NCI-H187 (cell line): Measurements from ENCODE around the gene NIPSNAP3A.
A peak's percentile ranks its signal among the peaks of the same experiment; 100 is the strongest.
"Not testable (repeated sequence)": the region's sequence is repeated elsewhere in the genome, so short reads cannot be mapped to it uniquely, and the experiment has no call there.

Experiments
- DNase-seq, 2 experiments: peaks; one replicate each; lab custom pipeline; 2025; lab: John Stamatoyannopoulos, UW

Gene NIPSNAP3A

GRCh38 chr9:104747565-104748358 is at the start of gene NIPSNAP3A:
Gene NIPSNAP3A, plus strand, starts transcription at chr9:104747683. Its CDS starts 110 bp downstream, at chr9:104747793.
- peak; percentile 69 to 79 for DNase-seq

DNA sequence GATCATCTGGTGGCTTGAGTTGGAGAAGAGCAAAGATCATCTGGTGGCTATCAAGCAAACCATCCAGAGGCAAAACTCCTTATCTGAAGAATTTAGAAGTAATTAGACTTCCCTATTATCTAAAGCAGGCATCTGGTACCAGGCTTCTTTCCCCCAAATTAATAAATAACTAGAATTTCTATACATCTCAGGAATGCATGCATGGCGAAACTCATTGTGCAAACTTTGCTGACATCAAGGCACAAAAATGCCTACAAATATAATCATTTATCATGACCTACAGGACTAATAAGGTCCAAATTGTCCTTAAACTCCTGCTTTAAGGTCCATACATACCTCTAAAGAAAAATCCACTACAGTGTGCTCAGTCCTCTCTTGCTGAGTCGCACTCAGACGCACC is 47.2 kb upstream of the NIPSNAP3A start:
- DNase-seq = no peak

DNA sequence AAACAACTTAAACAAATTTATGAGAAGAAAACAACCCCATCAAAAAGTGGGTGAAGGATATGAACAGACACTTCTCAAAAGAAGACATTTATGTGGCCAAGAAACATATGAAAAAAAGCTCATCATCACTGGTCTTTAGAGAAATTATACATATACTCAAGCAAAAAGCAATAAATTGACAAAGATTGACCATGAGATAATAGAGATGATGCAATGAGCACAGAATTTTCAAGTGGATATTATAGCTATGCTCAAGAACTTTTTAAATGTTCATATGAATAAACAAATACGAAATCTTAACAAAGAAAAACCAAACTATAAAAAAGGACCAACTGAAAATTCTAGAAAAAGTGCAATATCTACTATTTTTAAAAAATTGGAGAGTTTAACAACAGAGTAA is 38.7 kb upstream of the NIPSNAP3A start:
- not testable (repeated sequence) for DNase-seq

DNA sequence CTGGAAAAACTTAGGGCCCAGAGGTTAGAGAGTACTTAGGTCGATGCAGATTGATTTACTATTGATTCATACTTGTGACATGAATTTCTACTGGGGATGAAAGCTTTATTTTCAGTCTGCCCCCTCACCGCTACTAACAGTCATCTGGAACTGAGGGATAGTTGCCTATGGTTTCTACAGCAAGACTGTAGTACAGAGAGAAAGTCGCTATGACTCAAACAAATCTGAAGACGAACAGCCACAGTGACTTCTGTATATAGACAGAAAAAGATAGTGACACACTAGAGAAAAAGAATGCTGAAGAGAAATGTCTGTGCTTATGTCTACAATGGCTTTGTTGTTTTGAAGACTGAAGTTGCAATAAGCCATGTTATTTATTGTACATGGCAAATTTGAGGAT is 35.9 kb upstream of the NIPSNAP3A start:
- DNase-seq = no peak

DNA sequence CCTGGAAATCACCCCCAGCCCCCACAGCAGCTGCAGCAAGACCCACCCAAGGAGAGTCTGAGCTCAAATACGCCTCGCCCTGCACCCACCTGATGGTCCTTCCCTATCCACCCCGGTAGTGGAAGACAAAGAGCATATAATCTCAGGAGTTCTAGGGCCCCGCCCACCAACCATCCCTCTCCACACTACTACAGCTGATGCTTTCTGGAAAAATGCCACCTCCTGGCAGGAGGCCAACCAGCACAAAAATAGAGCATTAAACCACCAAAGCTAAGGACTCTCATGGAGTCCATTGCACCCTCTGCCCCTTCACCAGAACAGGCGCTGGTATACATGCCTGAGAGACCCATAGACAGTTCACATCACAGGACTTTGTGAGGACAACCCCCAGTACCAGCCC is 22.5 kb upstream of the NIPSNAP3A start:
- DNase-seq = no peak

DNA sequence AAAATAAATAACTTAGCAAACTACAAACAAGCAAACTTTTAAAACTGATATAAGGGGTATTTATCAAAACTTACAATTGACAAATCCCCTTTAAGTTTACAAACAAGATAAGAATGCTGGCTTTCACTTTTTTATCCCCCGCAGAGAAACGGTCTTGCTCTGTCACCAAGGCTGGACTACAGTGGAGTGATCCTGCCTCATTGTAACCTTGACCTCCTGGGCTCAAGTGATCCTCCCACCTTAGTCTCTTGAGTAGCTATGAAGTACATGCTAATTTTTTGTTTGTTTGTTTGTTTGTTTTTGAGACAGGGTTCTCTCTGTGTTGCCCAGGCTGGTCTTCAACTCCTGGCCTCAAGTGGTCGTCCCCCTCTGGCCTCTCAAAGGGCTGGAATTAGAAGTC is 9.0 kb upstream of the NIPSNAP3A start:
- no peak for DNase-seq

- DNase-seq = no peak
Measured at GRCh38 chr9:104740621-104741020, 6.9 kb upstream of the NIPSNAP3A start.

DNA sequence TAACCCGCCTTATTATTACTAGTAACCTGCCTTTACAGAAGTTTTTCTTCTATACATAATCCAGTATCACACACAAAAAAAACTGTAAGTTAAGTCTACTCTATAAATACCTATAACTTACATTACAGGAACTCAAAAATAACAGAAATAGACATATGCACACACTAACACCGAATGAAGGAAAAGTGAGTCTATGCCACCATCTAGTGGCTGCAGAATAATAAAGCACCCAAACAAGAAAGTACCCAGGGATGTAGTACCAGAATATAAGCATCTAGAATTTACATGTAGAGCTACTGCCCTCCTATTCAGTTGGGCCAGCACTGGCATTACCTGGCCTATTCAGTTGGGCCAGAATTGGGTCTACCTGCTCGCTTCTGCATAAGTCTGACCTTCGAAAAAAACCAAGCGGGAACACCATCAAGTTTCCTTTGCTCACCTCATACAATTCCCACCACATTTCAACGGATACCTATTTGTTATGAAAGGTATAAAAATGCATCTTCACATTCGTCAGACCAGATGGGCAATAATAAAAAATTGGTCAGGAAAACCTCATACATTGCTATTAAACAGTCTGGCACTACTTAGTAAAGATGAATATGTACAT is 4.0 kb upstream of the NIPSNAP3A start:
- no peak for DNase-seq

GRCh38 chr9:104745852-104746251 is 1.6 kb upstream of the NIPSNAP3A start:
- no peak for DNase-seq

GRCh38 chr9:104746285-104746684 is 1.2 kb upstream of the NIPSNAP3A start:
- DNase-seq = no peak

DNA sequence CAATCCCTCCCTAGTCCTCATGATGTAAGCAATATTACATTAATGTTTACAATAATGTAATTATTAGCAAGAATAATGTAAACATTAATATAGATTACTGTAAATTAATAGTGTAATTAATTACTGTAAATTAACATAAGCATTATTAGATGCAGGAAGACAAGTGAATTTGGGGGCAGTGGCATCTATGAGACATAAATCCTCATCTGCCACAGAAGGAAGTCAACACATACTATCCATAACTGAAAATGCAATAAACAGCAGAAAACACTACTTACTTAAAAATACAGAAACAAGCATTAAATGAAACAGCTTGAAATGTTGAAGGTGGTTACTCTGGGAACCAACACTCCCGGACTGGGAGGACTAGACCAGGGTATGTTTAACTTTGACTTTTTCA is 685 bp upstream of the NIPSNAP3A start:
- DNase-seq = no peak

DNA sequence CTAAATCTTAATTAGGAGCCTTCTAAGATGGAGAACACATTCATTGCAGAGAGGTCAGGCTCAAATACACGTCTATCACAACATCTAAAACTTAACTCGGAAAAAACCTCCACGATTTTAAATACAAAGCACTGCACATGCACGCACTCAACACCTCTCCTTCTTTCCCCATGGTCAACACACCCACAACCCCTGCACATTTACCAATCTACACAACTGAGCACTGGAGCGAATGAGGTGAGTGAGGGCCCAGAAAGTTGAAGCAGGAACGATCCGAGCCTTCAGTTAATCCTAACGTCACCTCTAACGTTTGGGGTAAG is 278 bp upstream of the NIPSNAP3A start:
- DNase-seq = no peak

DNA sequence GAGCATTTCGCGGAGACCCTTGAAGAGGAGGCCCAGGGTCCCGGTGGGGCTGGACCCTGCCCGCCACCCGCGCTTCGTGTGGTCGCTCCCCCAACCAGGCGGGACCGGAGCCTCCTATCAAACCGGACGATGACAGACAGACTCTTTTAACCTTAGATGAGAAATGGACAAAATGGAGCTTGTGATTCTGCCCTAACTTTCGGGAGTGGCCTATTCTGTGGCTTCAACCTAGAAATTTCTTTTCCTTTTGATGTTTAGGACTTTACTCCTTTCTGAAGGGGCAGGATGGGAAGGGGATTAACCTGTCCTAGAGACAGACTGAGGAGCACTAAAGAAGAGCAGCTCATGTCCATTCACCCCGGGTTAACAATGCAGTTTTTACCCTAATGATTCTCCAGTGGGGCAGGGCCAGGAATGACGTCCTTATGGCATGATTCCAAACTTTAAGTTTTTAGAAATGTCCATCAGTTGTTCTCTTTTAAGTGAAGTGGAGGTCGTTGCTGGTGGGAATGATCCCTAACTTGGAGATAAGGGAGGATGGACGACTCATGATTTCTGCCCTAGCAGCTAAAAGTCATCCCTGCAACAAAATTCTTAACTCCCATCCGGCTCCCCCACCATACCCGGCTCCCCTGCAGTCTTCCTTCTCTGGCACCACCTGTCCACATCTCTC is 1.0 kb downstream of the NIPSNAP3A start:
- no peak for DNase-seq

GRCh38 chr9:104750185-104750767 is 2.8 kb downstream of the NIPSNAP3A start:
- no peak for DNase-seq

- DNase-seq = peak in 1 of 2 experiments; percentile 34
Measured at GRCh38 chr9:104758974-104759373, 11.5 kb downstream of the NIPSNAP3A start.

DNA sequence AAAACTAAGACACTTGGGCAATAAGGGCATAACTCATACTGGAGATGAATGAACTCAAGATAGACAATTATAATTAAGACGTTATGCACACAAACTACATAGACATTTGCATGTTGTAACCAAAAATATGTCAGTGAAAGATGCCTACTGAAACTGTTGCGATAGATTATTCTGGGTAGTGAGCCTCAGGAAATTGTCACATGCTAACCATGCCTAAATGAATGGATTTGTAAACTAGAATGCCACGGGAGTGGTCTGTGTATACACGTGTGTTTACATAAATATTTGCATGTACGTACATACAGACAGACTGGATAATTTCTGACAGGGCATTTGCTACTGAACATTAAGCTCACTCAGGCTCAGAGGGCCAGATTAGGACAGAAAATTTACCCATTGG is 17.7 kb downstream of the NIPSNAP3A start:
- no peak for DNase-seq

DNA sequence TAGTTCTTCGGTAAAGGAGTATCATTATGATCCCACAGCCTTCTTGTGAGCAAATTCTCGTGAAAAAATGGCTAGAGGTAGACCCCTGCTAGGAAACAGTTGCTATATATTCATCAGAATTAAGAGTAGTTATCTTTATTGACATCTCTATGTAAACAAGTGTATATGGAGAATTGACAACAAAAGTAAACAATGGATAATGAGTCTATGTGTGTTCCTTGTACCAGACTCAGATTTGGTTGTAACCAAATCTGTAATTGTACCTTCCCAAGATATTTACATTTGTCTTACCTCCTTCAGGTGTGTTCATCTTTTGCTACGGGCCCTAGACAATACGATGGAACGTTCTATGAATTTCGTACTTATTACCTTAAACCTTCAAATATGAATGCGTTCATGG is 18.5 kb downstream of the NIPSNAP3A start:
- no peak for DNase-seq

- no peak for DNase-seq
Measured at GRCh38 chr9:104767507-104767906, 20.0 kb downstream of the NIPSNAP3A start.

DNA sequence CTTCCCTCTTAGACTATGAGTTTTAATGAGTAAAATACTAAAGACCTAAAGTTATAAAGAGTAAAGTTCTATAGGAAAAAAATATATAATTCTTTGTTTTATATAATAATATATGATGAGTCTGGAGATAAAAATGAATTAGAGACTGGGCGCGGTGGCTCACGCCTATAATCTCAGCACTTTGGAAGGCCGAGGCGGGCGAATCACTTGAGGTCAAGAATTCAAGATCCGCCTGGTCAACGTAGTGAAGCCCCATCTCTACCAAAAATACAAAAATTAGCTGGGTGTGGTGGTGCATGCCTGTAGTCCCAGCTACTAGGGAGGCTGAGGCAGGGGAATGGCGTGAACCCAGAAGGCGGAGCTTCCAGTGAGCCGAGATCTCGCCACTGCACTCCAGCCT is 21.5 kb downstream of the NIPSNAP3A start:
- DNase-seq = not testable (repeated sequence)

DNA sequence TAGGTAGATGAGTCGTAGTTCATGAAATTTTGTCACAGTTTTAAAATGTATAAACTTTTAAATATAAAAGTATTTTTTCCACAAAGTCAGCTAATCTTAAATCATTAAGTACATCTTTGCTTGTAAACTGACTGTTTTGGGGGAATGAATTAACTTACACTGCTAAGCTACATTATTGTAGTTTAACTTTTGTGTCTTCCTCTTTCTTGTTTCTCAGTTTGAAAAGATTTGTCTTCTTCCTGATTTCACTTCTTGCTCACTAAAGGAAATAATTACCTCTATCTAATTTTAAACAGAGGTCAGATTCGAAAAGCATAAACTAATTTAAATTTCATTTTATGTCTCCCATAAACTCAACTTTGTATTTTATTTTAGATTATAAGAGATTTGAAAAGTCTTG is 22.2 kb downstream of the NIPSNAP3A start:
- DNase-seq = no peak

DNA sequence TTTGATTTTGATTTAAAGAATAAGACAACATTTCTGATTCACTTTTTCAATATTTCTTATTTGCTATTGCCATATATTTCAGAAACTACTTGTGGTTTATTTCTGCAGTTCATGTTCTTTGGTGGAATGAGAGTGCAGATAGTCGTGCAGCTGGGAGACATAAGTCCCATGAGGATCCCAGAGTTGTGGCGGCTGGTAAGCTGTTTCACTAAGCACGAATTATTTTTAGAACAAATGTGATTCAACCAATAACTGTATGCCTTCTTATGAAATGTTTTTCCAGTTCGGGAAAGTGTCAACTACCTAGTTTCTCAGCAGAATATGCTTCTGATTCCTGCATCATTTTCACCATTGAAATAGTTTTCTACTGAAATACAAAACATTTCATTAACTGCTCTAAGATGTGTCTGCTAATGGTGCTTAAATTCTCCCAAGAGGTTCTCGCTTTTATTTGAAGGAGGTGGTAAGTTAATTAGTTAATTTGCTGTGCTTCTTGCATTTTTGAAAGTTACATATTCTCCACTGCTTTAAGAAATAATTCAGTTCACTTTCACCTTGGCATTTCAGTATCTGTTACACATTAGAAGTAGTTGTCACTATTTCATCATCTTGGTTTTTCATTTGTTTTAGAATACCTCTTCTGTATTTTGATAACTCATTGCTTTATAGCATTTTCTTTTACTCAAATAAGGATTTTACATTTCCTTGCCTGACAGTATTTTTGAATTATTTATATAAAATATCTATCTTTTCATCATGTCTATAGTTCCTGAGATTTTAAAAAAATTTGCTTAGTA is 25.4 kb downstream of the NIPSNAP3A start:
- DNase-seq = no peak

GRCh38 chr9:104774132-104774531 is 26.6 kb downstream of the NIPSNAP3A start:
- DNase-seq = no peak
